NT2/D1 (cell line): Measurements from ENCODE around the gene CKLF.

Source experiments
- DNase-seq: peaks from one replicate; pipeline ENCODE4 v3.0.0-alpha.2; 2011; ENCODE audit warnings: low read depth, low spot score
- H3K27me3 ChIP-seq: 2 replicates; pipeline ENCODE4 v1.6.0; 2011; ENCODE audit warnings: mild to moderate bottlenecking; ENCODE audit not compliant: insufficient read length, insufficient read depth
- H3K36me3 ChIP-seq: 2 replicates; pipeline ENCODE4 v1.6.1; 2011; ENCODE audit warnings: mild to moderate bottlenecking, low read length, mixed read lengths; ENCODE audit not compliant: insufficient read depth, insufficient read length
- H3K4me1 ChIP-seq: 2 replicates; pipeline ENCODE4 v1.5.1; 2011; ENCODE audit not compliant: insufficient read depth, insufficient read length
- H3K4me3 ChIP-seq: 2 replicates; pipeline ENCODE4 v1.5.1; 2011; ENCODE audit warnings: low read depth; ENCODE audit not compliant: insufficient read length
- H3K9ac ChIP-seq: 2 replicates; pipeline ENCODE4 v1.6.0; 2011; ENCODE audit warnings: low read depth; ENCODE audit not compliant: insufficient read length
- H3K9me3 ChIP-seq: 2 replicates; pipeline ENCODE4 v1.5.1; 2011; ENCODE audit warnings: mild to moderate bottlenecking, low read length; ENCODE audit not compliant: insufficient read depth
- SUZ12 ChIP-seq: IDR thresholded peaks from 2 replicates; pipeline ENCODE4 v1.6.1; 2011; ENCODE audit not compliant: insufficient read length, insufficient read depth; ENCODE audit errors: extremely low read depth
- YY1 ChIP-seq: IDR thresholded peaks from 2 replicates; pipeline ENCODE4 v1.6.1; 2011; ENCODE audit not compliant: insufficient read length, insufficient read depth
- ZNF274 ChIP-seq: IDR thresholded peaks from 2 replicates; pipeline ENCODE4 v1.6.1; 2011; ENCODE audit warnings: mild to moderate bottlenecking, low read depth, low read length

Gene CKLF

DNA sequence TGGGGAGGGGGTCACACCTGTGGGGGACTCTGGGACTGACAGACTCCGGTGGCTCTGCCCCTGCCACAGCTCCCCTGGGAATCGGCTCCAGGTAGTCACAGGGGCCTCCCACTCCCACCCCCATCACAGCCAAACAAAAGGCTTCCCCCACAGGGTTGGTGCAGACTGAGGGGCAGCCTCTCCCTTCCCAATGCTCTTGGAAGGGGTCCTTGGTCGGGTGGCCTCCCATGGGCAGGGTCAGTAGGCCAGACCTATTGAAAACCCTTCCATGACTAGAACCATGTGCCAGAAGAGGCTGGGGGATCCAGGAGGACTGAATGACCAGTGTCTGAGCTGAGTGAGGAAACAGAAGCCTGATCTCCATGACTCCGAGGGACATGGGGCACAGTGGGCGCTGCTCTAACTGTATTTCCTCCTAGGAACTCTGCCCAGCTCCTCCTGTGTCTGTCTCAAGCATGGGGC lies 31.1 kb upstream of the CKLF start:
- Histone ChIP-seq H3K4me3 (no peak overlapping the region), H3K9me3 (no peaks in the 10 kb centered on the region), H3K4me1 (peaks cover 26% of the 10 kb centered on the region), H3K9ac (no peak overlapping the region), H3K27me3 (no peaks in the 10 kb centered on the region), H3K36me3 (no peaks in the 10 kb centered on the region)
- no peak for TF ChIP-seq SUZ12
- TF ChIP-seq ZNF274: no peak
- TF ChIP-seq YY1: no peak
- DNase-seq: no peak

DNA sequence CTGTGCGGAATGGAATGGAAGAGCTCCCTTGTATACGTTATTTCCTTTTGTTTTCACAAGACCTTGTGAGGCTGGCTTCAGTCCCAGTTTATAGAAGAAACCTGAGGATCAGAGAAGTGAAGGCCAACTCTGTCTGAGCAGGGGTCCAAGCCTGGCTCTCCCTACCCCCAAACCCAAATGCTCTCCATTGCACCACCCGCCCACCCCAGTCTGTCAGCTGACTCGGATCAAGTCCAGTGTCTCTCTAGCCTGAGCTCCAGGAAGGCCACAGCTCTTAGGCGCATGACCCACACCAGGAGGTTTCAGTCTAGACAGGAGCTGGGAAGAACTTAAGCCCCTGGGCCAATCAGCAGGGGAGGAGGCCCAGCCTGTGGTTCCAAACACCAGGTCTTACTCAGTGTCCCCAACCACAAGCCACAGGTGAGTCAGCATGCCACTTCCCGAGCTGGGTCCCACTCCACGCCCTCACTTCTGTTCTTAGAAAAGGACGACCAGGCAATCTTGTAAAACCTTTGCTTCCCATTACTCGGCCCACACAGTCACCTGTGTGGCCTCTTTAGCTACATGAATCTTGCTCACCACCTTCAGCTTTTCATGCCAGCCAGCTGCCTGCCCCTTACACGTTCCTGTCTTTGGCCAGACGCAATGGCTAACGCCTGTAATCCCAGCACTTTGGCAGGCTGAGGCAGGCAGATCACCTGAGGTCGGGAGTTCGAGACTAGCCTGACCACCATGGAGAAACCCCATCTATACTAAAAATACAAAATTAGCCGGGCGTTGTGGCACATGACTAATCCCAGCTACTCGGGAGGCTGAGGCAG lies 30.2 kb upstream of the CKLF start:
- Histone ChIP-seq H3K27me3 (no peaks in the 10 kb centered on the region), H3K9me3 (no peaks in the 10 kb centered on the region), H3K4me3 (no peak overlapping the region), H3K4me1 (peaks cover 20% of the 10 kb centered on the region), H3K36me3 (no peaks in the 10 kb centered on the region), H3K9ac (no peak overlapping the region)
- DNase-seq: no peak
- TF ChIP-seq SUZ12: no peak
- no peak for TF ChIP-seq YY1
- TF ChIP-seq ZNF274: no peak

DNA sequence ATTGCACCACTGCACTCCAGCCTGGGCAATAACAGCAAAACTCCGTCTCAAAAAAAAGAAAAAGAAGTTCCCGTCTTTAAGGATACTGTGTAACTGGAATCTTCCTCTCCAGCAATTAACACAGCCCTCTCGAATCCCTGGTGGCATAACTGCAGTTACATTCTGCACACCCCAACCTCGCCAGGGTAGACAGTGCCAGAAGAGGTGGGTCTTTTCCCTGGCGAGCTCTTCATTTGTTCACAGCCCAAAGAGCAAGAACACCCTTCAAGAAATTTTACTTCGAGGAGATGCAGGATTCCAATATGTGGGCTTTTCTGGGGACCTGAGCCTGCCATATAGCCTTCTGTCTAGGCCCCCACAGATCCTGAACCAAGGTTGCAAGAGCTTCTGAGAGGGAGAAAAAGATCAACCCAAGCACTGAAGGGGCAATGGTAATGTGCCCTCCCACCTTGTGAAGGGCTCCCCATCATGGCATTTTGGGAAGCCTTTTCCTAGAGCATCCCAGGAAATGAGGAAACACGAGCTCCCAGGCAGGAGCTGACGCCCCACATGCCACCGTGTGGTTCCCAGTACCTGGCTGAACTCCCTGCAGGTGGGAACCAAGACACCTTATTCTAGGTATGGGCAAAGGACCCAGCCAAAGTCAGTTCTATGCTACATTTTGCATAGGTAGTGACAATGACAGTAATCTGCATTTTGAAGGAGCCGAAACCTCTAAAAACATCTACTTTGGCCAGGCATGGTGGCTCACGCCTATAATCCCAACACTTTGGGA lies 29.4 kb upstream of the CKLF start:
- TF ChIP-seq SUZ12: no peak
- TF ChIP-seq YY1: no peak
- TF ChIP-seq ZNF274: no peak
- H3K4me1 ChIP-seq: peaks cover 13% of the 10 kb centered on the region
- DNase-seq: no peak
- H3K9me3 ChIP-seq: no peaks in the 10 kb centered on the region
- no peaks in the 10 kb centered on the region for H3K36me3 ChIP-seq
- H3K9ac ChIP-seq: no peak overlapping the region
- no peaks in the 10 kb centered on the region for H3K27me3 ChIP-seq
- no peak overlapping the region for H3K4me3 ChIP-seq

DNA sequence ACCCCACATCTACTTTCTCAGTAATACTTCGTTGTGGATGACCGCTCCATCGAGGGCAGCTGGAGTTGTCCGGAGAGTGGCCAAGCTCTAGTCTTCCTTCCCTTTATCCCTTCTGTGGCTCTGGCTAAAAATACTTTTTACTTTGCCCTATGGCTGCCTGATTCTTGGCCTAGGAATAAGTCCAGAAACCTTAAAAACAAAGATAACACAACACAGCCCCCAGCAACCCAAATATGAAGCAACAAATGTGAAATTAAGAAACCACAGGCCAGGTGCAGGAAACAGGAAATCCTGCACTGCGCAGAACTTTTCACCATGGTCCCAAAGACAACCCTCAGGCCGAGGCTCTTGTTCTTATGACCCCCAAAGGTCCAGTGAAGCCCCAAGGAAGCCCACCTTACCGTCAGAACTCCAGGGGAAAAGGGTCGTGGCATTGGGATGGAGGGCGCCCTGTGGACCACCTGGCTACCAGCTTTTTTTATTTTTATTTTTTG lies 28.5 kb upstream of the CKLF start:
- Histone ChIP-seq H3K4me1 (peaks cover 13% of the 10 kb centered on the region), H3K4me3 (no peak overlapping the region)
- no peak for DNase-seq

GRCh38 chr16:66524601-66525164 lies 27.7 kb upstream of the CKLF start:
- Histone ChIP-seq H3K27me3 (no peaks in the 10 kb centered on the region), H3K4me1 (peaks cover 10% of the 10 kb centered on the region), H3K9ac (no peak overlapping the region), H3K36me3 (peaks cover 10% of the 10 kb centered on the region), H3K9me3 (no peaks in the 10 kb centered on the region), H3K4me3 (no peak overlapping the region)
- no peak for DNase-seq
- TF ChIP-seq SUZ12 (no peak), ZNF274 (no peak)

More for the DNA sequence above, 28.5 kb upstream of the CKLF start:
- H3K36me3 ChIP-seq: peaks cover 5% of the 10 kb centered on the region
- no peaks in the 10 kb centered on the region for H3K27me3 ChIP-seq
- TF ChIP-seq ZNF274: no peak
- no peak for TF ChIP-seq YY1
- TF ChIP-seq SUZ12: no peak
- no peaks in the 10 kb centered on the region for H3K9me3 ChIP-seq
- H3K9ac ChIP-seq: no peak overlapping the region

DNA sequence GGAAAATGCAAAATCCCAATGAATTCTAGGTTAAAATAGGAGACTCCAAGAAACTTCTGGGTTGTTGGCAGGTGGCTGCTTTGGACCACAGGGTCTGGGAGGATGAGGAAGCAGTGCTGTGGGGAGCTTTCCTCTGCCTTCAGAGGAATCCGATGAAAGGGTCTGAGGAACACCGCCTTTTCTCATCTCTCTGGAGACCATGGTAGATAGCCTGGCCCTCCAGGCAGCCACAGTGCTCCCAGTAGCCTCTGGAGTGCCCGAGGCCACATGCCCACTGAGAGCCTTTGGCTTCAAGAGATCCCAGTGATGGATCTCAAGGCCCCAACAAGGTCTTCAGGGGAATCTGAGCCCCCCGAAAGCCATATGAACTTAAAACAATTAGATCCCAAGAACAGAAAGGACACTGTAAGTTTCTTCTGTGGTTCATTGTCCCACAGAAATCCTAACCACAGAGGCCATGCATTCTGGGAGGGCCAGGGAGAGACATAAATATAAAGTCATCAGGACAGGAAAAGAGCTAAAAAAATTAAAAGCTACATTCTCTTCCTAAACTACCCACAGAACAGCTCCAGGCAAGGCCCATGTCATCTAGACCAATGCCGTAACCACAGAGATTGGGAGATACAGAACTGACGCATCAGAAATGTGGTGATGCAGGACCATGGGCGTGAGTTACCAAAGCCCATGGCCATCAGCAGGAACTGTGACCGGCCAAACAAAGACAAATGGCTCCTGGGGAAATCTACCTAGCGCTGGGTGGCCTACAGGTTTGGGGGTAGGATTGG lies 26.8 kb upstream of the CKLF start:
- H3K9me3 ChIP-seq: no peaks in the 10 kb centered on the region
- no peak overlapping the region for H3K9ac ChIP-seq
- peaks cover 16% of the 10 kb centered on the region for H3K36me3 ChIP-seq
- H3K4me3 ChIP-seq: no peak overlapping the region
- DNase-seq: no peak
- H3K4me1 ChIP-seq: peaks cover 7% of the 10 kb centered on the region
- TF ChIP-seq ZNF274 (no peak), SUZ12 (no peak), YY1 (no peak)
- H3K27me3 ChIP-seq: no peaks in the 10 kb centered on the region
